ENCODE results near the gene MTFP1.
A peak's percentile ranks its signal among the peaks of the same experiment; 100 is the strongest.
"Not testable (repeated sequence)": the region's sequence is repeated elsewhere in the genome, so short reads cannot be mapped to it uniquely, and the experiment has no call there.

MTFP1 gene
- total RNA-seq = 0.42 to 4.1 (median 1.1) reads per million in 17 experiments

GRCh38 chr22:30425616-30426387, at the start of gene MTFP1:
TSS of gene MTFP1 (plus strand) at chr22:30425768. CDS start at chr22:30425880, 112 bp downstream.
- DNase-seq = peak; percentile 48 to 80 (median 68)

GRCh38 chr22:30380011-30380410, 45.6 kb upstream of the MTFP1 start:
- no peak for DNase-seq

GRCh38 chr22:30381264-30381663, 44.3 kb upstream of the MTFP1 start:
- DNase-seq = no peak

- DNase-seq = no peak
These were observed 43.2 kb upstream of the MTFP1 start for GRCh38 chr22:30382340-30382739.

- DNase-seq = no peak
These were observed 42.5 kb upstream of the MTFP1 start for GRCh38 chr22:30383061-30383460.

GRCh38 chr22:30385942-30386341, 39.6 kb upstream of the MTFP1 start:
- no peak for DNase-seq

- DNase-seq = no peak
These were observed 39.0 kb upstream of the MTFP1 start for GRCh38 chr22:30386608-30386959.

GRCh38 chr22:30386960-30387827, 38.4 kb upstream of the MTFP1 start, which contains the start of gene RNF215:
TSS of gene RNF215 (minus strand) at chr22:30387411. CDS start at chr22:30387313, 98 bp downstream.
- DNase-seq = peak; percentile 86 to 96 (median 94)

- peak; percentile 83 to 91 (median 88) for DNase-seq
These were observed 34.4 kb upstream of the MTFP1 start for GRCh38 chr22:30390974-30391691.

- DNase-seq = peak in 2 of 4 experiments; percentile 25 to 37
These were observed 32.8 kb upstream of the MTFP1 start for GRCh38 chr22:30392661-30393321.

GRCh38 chr22:30393322-30393680, 32.3 kb upstream of the MTFP1 start:
- no peak for DNase-seq

GRCh38 chr22:30393885-30394284, 31.7 kb upstream of the MTFP1 start:
- no peak for DNase-seq

GRCh38 chr22:30396871-30397655, 28.5 kb upstream of the MTFP1 start, which contains the start of gene SEC14L2:
TSS of gene SEC14L2 (plus strand) at chr22:30397018. CDS start at chr22:30397117, 99 bp downstream.
- DNase-seq = peak; percentile 43 to 71 (median 53)

GRCh38 chr22:30397656-30398635, 27.6 kb upstream of the MTFP1 start:
- DNase-seq = no peak

- DNase-seq = no peak
These were observed 26.6 kb upstream of the MTFP1 start for GRCh38 chr22:30398685-30399680.

GRCh38 chr22:30399718-30400117, 25.9 kb upstream of the MTFP1 start:
- DNase-seq = no peak

- peak in 1 of 4 experiments; percentile 12 for DNase-seq
These were observed 25.4 kb upstream of the MTFP1 start for GRCh38 chr22:30400159-30400558.

GRCh38 chr22:30401024-30401423, 24.5 kb upstream of the MTFP1 start:
- not testable (repeated sequence) for DNase-seq

Measured in suppressor macrophage (primary cell).